ENCODE results near the gene ZNF280A.
A peak's percentile ranks its signal among the peaks of the same experiment; 100 is the strongest.

Gene ZNF280A

GRCh38 chr22:22465782-22466181 is 54.3 kb downstream of the ZNF280A start:
- no peak for DNase-seq

- DNase-seq = no peak
These were observed 54.9 kb downstream of the ZNF280A start for GRCh38 chr22:22465094-22465602.

DNA sequence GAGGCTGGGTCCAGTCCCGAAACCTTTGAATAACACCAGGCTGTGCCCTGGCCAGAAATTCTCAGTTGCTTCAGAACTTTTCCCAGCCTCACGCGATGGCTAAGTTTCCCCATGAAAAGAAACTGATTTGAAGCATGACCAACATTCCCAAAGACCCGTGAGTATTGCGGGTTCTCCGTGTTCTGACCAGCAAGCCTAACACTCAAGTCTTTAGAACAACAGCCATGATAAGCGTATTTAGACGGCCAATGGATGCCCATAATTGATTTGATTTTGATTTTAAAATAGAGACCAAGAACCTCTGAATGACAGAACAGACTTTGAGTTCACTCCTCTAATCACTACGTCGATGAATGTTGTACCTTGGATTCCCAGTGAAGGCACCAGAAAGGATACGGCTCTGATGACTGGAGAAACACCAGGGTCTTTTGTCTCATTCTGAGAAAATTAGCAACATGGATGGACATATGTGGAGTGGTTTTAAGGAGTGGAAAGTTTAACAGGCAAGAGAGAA is 55.5 kb downstream of the ZNF280A start:
- DNase-seq = no peak

DNA sequence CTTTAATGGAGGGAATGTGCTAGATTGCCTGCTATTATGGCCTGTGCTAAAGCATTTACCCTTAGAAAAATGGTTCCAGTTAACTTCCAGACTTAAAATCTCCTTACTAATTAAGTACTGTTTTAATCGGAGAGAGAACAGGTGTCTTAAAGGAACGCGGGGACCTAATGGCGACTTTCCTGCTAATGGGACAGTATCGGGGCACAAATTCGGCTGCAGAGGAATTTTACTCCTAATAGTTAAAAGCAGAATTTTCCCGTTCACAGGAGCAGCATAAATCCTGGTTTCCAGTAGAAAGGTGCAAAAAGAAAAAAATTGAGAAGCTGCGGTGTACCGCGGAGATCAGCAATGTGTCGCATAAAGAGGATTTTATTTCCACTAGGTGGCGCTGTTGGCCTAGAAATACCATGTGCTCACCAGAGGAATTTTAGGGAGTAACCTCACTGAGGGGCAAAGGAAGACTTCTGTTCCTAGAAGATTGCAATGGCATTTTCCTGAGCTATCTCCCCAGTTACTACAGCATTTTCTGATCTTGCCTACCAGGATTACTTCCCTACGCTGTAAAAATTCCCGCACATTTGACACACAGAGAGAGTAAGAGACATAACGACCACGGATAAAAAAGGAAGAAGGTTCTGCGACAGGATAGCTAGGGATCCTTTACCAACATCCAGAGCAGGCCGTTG is 56.1 kb downstream of the ZNF280A start:
- peak; percentile 26 to 35 for DNase-seq

Data from activated CD4-positive, alpha-beta T cell treated with anti-CD3 and anti-CD28 coated beads, Interleukin-2, amount 50 U/mL, for 4 hours (primary cell).